HG02884 (cell line): ENCODE measurements around the gene APPL2.

Experiments used
- ATAC-seq: cut with Tn5 transposase; IDR thresholded peaks from one replicate; pipeline ENCODE4 v1.9.1; 2021; ENCODE audit warnings: mild to moderate bottlenecking, moderate library complexity; ENCODE audit not compliant: unreplicated experiment

Gene APPL2

GRCh38 chr12:105142259-105142658 lies 93.7 kb downstream of the APPL2 start:
- ATAC-seq = no peak

GRCh38 chr12:105141320-105141922 lies 94.6 kb downstream of the APPL2 start:
- no peak for ATAC-seq

GRCh38 chr12:105138248-105138647 lies 97.7 kb downstream of the APPL2 start:
- no peak for ATAC-seq
